B cell (primary cell): Measurements from ENCODE around the gene SLC49A3. TPM values are rescaled to one million over a fixed set of nuclear protein-coding genes. Genes with fewer than 3 reads are reported as not detected.
"Not testable (repeated sequence)": the region's sequence is repeated elsewhere in the genome, so short reads cannot be mapped to it uniquely, and the experiment has no call there.

Experiments
- ATAC-seq: fragments of 200-7000 bp; cut with Tn5 transposase; one replicate; pipeline ENCODE4 v1.10.0; 2021; ENCODE audit warnings: low read depth, mild to moderate bottlenecking, moderate number of reproducible peaks, moderate library complexity
- CTCF ChIA-PET: fragments of 350-600 bp; sonication (Branson Sonifier 250); formaldehyde crosslinking; loops from one replicate; lab custom pipeline; 2021; ENCODE audit warnings: antibody characterized with exemption, inconsistent platforms; lab: Charles Lee
- POLR2A ChIA-PET: fragments of 350-600 bp; sonication (Branson Sonifier 250); formaldehyde crosslinking; loops from one replicate; lab custom pipeline; 2021; ENCODE audit warnings: antibody characterized with exemption; lab: Charles Lee
- DNase-seq: peaks from one replicate; pipeline ENCODE4 v3.0.0; 2013
- H2AFZ ChIP-seq: 2 replicates; pipeline ENCODE4 v1.6.1; 2012; ENCODE audit warnings: mild to moderate bottlenecking, low read depth, low read length; ENCODE audit not compliant: insufficient read depth, poor library complexity, severe bottlenecking
- H3K27ac ChIP-seq, 2 donors: 1 replicate in 1 of 2; 2 replicates in 1 of 2; pipeline ENCODE4 v1.5.1; 2012 to 2013; ENCODE audit warnings: low read length in 2 of 2, mild to moderate bottlenecking in 2 of 2, moderate library complexity in 1 of 2
- H3K27me3 ChIP-seq, 4 experiments: fragments of 200-600 bp in 1 of 4; sonication (generic) in 1 of 4; replicated peaks in 1 of 4; 1 replicate in 2 of 4; 2 replicates in 2 of 4; pipeline versions ENCODE4 v1.6.1 to v1.7.0; 2013 to 2016; ENCODE audit warnings: low read length in 3 of 4, mild to moderate bottlenecking in 2 of 4, mixed read lengths in 1 of 4, moderate library complexity in 1 of 4; ENCODE audit not compliant: insufficient read depth in 4 of 4, control insufficient read depth in 3 of 4; ENCODE audit errors: control extremely low read depth in 1 of 4
- H3K36me3 ChIP-seq, 2 experiments: replicated peaks in 1 of 2; 1 replicate in 1 of 2; 2 replicates in 1 of 2; pipeline versions ENCODE4 v1.6.1 to v1.7.1; 2013; ENCODE audit warnings: low read length in 1 of 2; ENCODE audit not compliant: insufficient read depth in 2 of 2, control insufficient read depth in 1 of 2; ENCODE audit errors: control extremely low read depth in 1 of 2, extremely low read depth in 1 of 2
- H3K4me1 ChIP-seq, 2 donors: fragments of 200-600 bp in 1 of 2; sonication (generic) in 1 of 2; 1 replicate in 1 of 2; 2 replicates in 1 of 2; pipeline versions ENCODE4 v1.5.1 to v1.6.1; 2013 to 2017; ENCODE audit warnings: low read length in 2 of 2; ENCODE audit not compliant: control insufficient read depth in 2 of 2, insufficient read depth in 2 of 2
- H3K4me2 ChIP-seq: replicated peaks from 2 replicates; pipeline ENCODE3; 2012; ENCODE audit warnings: mild to moderate bottlenecking, low read depth, low read length; ENCODE audit not compliant: poor library complexity, severe bottlenecking
- H3K4me3 ChIP-seq, 5 experiments: fragments of 200-600 bp in 1 of 5; sonication (generic) in 1 of 5; 1 replicate in 3 of 5; 2 replicates in 2 of 5; pipeline versions ENCODE4 v1.5.1 to v1.7.0; 2011 to 2016; ENCODE audit warnings: low read length in 4 of 5, mild to moderate bottlenecking in 4 of 5, low read depth in 2 of 5, control low read depth in 1 of 5, moderate library complexity in 1 of 5; ENCODE audit not compliant: insufficient read depth in 1 of 5; ENCODE audit errors: control extremely low read depth in 1 of 5, extremely low read depth in 1 of 5
- H3K79me2 ChIP-seq: fragments of 200-600 bp; sonication (generic); one replicate; pipeline ENCODE4 v1.6.0; 2016; ENCODE audit warnings: low read length; ENCODE audit not compliant: control insufficient read depth, insufficient read depth
- H3K9ac ChIP-seq: fragments of 200-600 bp; sonication (generic); 2 replicates; pipeline ENCODE4 v1.6.1; 2017; ENCODE audit warnings: mild to moderate bottlenecking, low read length, moderate library complexity
- H3K9me3 ChIP-seq, 3 donors: one replicate each; pipeline versions ENCODE4 v1.6.1 to v1.7.1; 2013; ENCODE audit warnings: low read length in 2 of 3; ENCODE audit not compliant: control insufficient read depth in 2 of 3, insufficient read depth in 1 of 3; ENCODE audit errors: control extremely low read depth in 1 of 3
- H4K20me1 ChIP-seq: 2 replicates; pipeline ENCODE4 v1.6.0; 2012; ENCODE audit warnings: mild to moderate bottlenecking, low read length; ENCODE audit not compliant: insufficient read depth, control insufficient read depth, poor library complexity, severe bottlenecking
- H3K27ac Mint-ChIP-seq: one replicate; pipeline ENCODE4 v1.8.0; 2021; ENCODE audit warnings: mixed read lengths
- H3K27me3 Mint-ChIP-seq: one replicate; pipeline ENCODE4 v1.8.0; 2021; ENCODE audit warnings: mixed read lengths
- H3K4me1 Mint-ChIP-seq: one replicate; pipeline ENCODE4 v1.8.0; 2021; ENCODE audit warnings: mixed read lengths
- H3K4me3 Mint-ChIP-seq: one replicate; pipeline ENCODE4 v1.8.0; 2021; ENCODE audit warnings: mixed read lengths
- H3K9me3 Mint-ChIP-seq: one replicate; pipeline ENCODE4 v1.8.0; 2022; ENCODE audit warnings: mixed read lengths; ENCODE audit not compliant: insufficient read depth
- EZH2 ChIP-seq: IDR thresholded peaks from 2 replicates; pipeline ENCODE4 v1.6.1; 2012; ENCODE audit warnings: borderline replicate concordance, low read depth, mild to moderate bottlenecking, moderate library complexity, low read length; ENCODE audit not compliant: insufficient read depth, poor library complexity, severe bottlenecking
- WGBS: methylation state at CpG from one replicate; pipeline ENCODE4 v1.1.5; 2013; ENCODE audit warnings: missing lambda C conversion rate; ENCODE audit not compliant: insufficient coverage; 5-methylcytosine and 5-hydroxymethylcytosine counted together
- intact Hi-C: fragments of 100-400 bp; cut with micrococcal nuclease; formaldehyde crosslinking; loops from one replicate; pipeline ENCODE4 v1.10.0; 2022
- polyA plus RNA-seq: library from polyadenylated mRNA; depleted of rRNA; stranded (reverse); fragments of >200 nt; gene quantifications from 2 replicates; pipeline ENCODE4 v1.2.3, GENCODE V29; 2012
- total RNA-seq, 2 donors: library from RNA; stranded (reverse); fragments of 120-200 nt in 1 of 2; gene quantifications; 1 replicate in 1 of 2; 2 replicates in 1 of 2; pipeline versions ENCODE4 v1.2.3 to v1.2.4, GENCODE V29; 2013 to 2022
- TF ChIP-seq, protein P1 (sequence below): fragments of 200-600 bp; IDR thresholded peaks from one replicate; pipeline ENCODE4 v1.8.0; 2022; ENCODE audit warnings: antibody characterized with exemption, mild to moderate bottlenecking

The SLC49A3 gene
- total and polyA plus RNA-seq, 2 donors (not counting 1 experiment from before 2014, with no cell fraction given), result 2.0 to 4.3 TPM

- 91% methylated on average over 13 of the region's 27 CpGs for WGBS
- H3K4me3 Mint-ChIP-seq, result peak overlapping the region; percentile 77
- H3K27ac Mint-ChIP-seq, result peak overlapping the region; percentile 80
- POLR2A ChIA-PET, result interaction anchor here (1.9 kb wide), 1 partner anchor 13 kb away, joined by 6 read pairs; no protein-coding TSS in a partner anchor
- H3K27me3 ChIP-seq, result no peaks in the 10 kb centered on the region
- no peak overlapping the region for H3K9ac ChIP-seq
- peak overlapping the region; percentile 68 to 73 for H3K27ac ChIP-seq
- H4K20me1 ChIP-seq, result no peaks in the 10 kb centered on the region
- TF ChIP-seq, protein P1, sequence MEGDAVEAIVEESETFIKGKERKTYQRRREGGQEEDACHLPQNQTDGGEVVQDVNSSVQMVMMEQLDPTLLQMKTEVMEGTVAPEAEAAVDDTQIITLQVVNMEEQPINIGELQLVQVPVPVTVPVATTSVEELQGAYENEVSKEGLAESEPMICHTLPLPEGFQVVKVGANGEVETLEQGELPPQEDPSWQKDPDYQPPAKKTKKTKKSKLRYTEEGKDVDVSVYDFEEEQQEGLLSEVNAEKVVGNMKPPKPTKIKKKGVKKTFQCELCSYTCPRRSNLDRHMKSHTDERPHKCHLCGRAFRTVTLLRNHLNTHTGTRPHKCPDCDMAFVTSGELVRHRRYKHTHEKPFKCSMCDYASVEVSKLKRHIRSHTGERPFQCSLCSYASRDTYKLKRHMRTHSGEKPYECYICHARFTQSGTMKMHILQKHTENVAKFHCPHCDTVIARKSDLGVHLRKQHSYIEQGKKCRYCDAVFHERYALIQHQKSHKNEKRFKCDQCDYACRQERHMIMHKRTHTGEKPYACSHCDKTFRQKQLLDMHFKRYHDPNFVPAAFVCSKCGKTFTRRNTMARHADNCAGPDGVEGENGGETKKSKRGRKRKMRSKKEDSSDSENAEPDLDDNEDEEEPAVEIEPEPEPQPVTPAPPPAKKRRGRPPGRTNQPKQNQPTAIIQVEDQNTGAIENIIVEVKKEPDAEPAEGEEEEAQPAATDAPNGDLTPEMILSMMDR, result no peak
- TF ChIP-seq EZH2, result no peak
- no peaks in the 10 kb centered on the region for H3K27me3 Mint-ChIP-seq
- H3K4me3 ChIP-seq, result peak overlapping the region in 1 of 5 experiments; percentile 48
- intact Hi-C loops, result loop anchor here (1.0 to 10.0 kb wide), 2 partner anchors 235 to 287 kb away; partner anchors contain the start of genes GAK, IDUA and TMEM175
- DNase-seq, result no peak
- peaks cover 3% of the 10 kb centered on the region for H3K79me2 ChIP-seq
- no peak for ATAC-seq
- CTCF ChIA-PET, result interaction anchor here (0.7 to 3.1 kb wide), 3 partner anchors 16 to 287 kb away, joined by 3 to 13 read pairs (median 5); partner anchors contain the start of gene IDUA
- no peaks in the 10 kb centered on the region for H3K9me3 ChIP-seq
- H3K4me1 ChIP-seq, result peaks cover 18 to 24% of the 10 kb centered on the region in 2 donors
- H2AFZ ChIP-seq, result peak overlapping the region; percentile 61
- no peaks in the 10 kb centered on the region for H3K36me3 ChIP-seq
- H3K4me2 ChIP-seq, result peak overlapping the region; percentile 62
- no peaks in the 10 kb centered on the region for H3K9me3 Mint-ChIP-seq
- H3K4me1 Mint-ChIP-seq, result peaks cover 22% of the 10 kb centered on the region
These were observed 11.0 kb upstream of the SLC49A3 start for GRCh38 chr4:699816-700580.

- CTCF ChIA-PET, H2AFZ ChIP-seq, H3K27ac Mint-ChIP-seq, H3K9me3 Mint-ChIP-seq, POLR2A ChIA-PET, H3K27me3 ChIP-seq, H3K79me2 ChIP-seq, H3K36me3 ChIP-seq, H3K9ac ChIP-seq, H3K27me3 Mint-ChIP-seq, intact Hi-C loops, H3K9me3 ChIP-seq, DNase-seq, H3K4me2 ChIP-seq, ATAC-seq, H3K4me3 Mint-ChIP-seq, H4K20me1 ChIP-seq, H3K4me1 Mint-ChIP-seq, H3K4me3 ChIP-seq, H3K27ac ChIP-seq: not testable (repeated sequence)
- whole genome bisulfite sequencing, result 93% methylated on average over 12 of the region's 12 CpGs
- H3K4me1 ChIP-seq, result peaks cover 10 to 14% of the 10 kb centered on the region in 2 donors
These were observed 5.5 kb upstream of the SLC49A3 start for GRCh38 chr4:694341-694940.
